ENCODE results near the gene FAM25G.

DNA sequence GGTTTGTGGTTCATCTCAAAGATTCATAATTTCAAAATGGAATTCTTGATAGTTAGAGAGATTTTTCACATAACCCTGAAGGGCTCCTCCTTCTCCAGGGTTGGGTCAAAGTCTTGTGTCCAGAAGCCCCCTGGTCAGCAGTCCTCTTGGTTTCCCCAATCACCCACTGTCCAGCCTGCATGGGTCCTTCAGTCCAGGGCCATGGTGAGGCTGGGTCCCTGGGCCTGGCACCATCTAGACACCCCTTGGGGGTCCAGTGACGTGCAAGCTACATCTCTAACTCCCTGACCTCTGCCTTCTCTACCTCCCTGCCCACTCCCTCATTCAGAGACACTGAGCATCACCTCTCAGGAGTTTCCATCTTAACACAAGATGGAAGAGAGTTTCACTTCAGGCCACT, 33.7 kb downstream of the FAM25G start:
- TF ChIP-seq SALL2 (tag by site-specific recombination; IDR thresholded peaks at IDR 0.05; ENCODE audit: borderline replicate concordance): no peak
- TF ChIP-seq ZBTB26 (tag by site-specific recombination; optimal IDR thresholded peaks at IDR 0.05): no peak
- no peak for TF ChIP-seq ZNF544 (tag by site-specific recombination; IDR thresholded peaks at IDR 0.05)
